ENCODE results near the gene ANKRD30A. TPM values are rescaled to one million over a fixed set of nuclear protein-coding genes. Genes with fewer than 3 reads are reported as not detected.

ANKRD30A gene

Small RNA genes lying within 50 kb of the gene (small RNA-seq; reads per million reads assigned to genes)
- not detected for gene RF00019 (ENCODE audit: insufficient read depth)
- not detected for gene RN7SL314P (ENCODE audit: insufficient read depth)
- gene RNU6-811P (ENCODE audit: insufficient read depth), result not detected
